NCI-H1105 (cell line): ENCODE measurements around the gene GRIK2.

Experiments used
- DNase-seq: peaks from one replicate; lab custom pipeline; 2025; lab: John Stamatoyannopoulos, UW

GRIK2 gene

GRCh38 chr6:101883505-101883904 lies 490.0 kb downstream of the GRIK2 start:
- no peak for DNase-seq

GRCh38 chr6:101887532-101887931 lies 494.0 kb downstream of the GRIK2 start:
- no peak for DNase-seq

- no peak for DNase-seq
Observed at GRCh38 chr6:101907356-101908217, 514.1 kb downstream of the GRIK2 start.

GRCh38 chr6:101909366-101909765 lies 515.9 kb downstream of the GRIK2 start:
- no peak for DNase-seq

- DNase-seq, result no peak
Observed at GRCh38 chr6:101912311-101912710, 518.8 kb downstream of the GRIK2 start.

GRCh38 chr6:101918471-101918870 lies 525.0 kb downstream of the GRIK2 start:
- DNase-seq, result no peak

GRCh38 chr6:101921829-101922450 lies 528.4 kb downstream of the GRIK2 start:
- no peak for DNase-seq

- DNase-seq, result no peak
Observed at GRCh38 chr6:101926149-101926925, 532.8 kb downstream of the GRIK2 start.

GRCh38 chr6:101931766-101932165 lies 538.3 kb downstream of the GRIK2 start:
- DNase-seq, result no peak

GRCh38 chr6:101932704-101933103 lies 539.2 kb downstream of the GRIK2 start:
- no peak for DNase-seq

GRCh38 chr6:101935732-101936131 lies 542.2 kb downstream of the GRIK2 start:
- no peak for DNase-seq

GRCh38 chr6:101936516-101936915 lies 543.0 kb downstream of the GRIK2 start:
- no peak for DNase-seq

- no peak for DNase-seq
Observed at GRCh38 chr6:101937108-101937507, 543.6 kb downstream of the GRIK2 start.

- DNase-seq, result no peak
Observed at GRCh38 chr6:101940391-101940790, 546.9 kb downstream of the GRIK2 start.

GRCh38 chr6:101956961-101957360 lies 563.5 kb downstream of the GRIK2 start:
- no peak for DNase-seq

- DNase-seq, result no peak
Observed at GRCh38 chr6:101961357-101961756, 567.8 kb downstream of the GRIK2 start.

GRCh38 chr6:101980924-101981323 lies 587.4 kb downstream of the GRIK2 start:
- no peak for DNase-seq

- DNase-seq, result no peak
Observed at GRCh38 chr6:101986476-101986875, 593.0 kb downstream of the GRIK2 start.

GRCh38 chr6:101992286-101992685 lies 598.8 kb downstream of the GRIK2 start:
- no peak for DNase-seq

- DNase-seq, result no peak
Observed at GRCh38 chr6:101994521-101994920, 601.0 kb downstream of the GRIK2 start.

GRCh38 chr6:102015431-102015830 lies 621.9 kb downstream of the GRIK2 start:
- no peak for DNase-seq

GRCh38 chr6:102022281-102022680 lies 628.8 kb downstream of the GRIK2 start:
- DNase-seq, result no peak

GRCh38 chr6:102022803-102023202 lies 629.3 kb downstream of the GRIK2 start:
- DNase-seq, result no peak
